HL-60 (cell line): ENCODE data around the gene BCL10.

ENCODE experiments used
- DNase-seq, 2 experiments: peaks; one replicate each; pipeline ENCODE4 v3.0.0-alpha.2; 2010 to 2020; ENCODE audit warnings: low read depth in 1 of 2, low spot score in 1 of 2
- H3K27ac ChIP-seq: fragments of 250-450 bp; sonication (Bioruptor Pico); replicated peaks from 2 replicates; pipeline ENCODE4 v1.5.1; 2020; ENCODE audit warnings: mild to moderate bottlenecking, moderate library complexity
- H3K27me3 ChIP-seq: fragments of 250-450 bp; sonication (Bioruptor Pico); 2 replicates; pipeline ENCODE4 v1.5.1; 2021; ENCODE audit warnings: mild to moderate bottlenecking, moderate library complexity; ENCODE audit not compliant: insufficient read depth, poor library complexity, severe bottlenecking
- H3K4me3 ChIP-seq: replicated peaks from 2 replicates; pipeline ENCODE4 v1.5.1; 2011; ENCODE audit warnings: mild to moderate bottlenecking, control low read depth, low read length; ENCODE audit not compliant: insufficient read depth
- CTCF ChIP-seq: IDR thresholded peaks from one replicate; pipeline ENCODE4 v1.5.1; 2011; ENCODE audit warnings: low read length, control low read depth, inconsistent platforms; ENCODE audit not compliant: insufficient read depth
- GABPA ChIP-seq: IDR thresholded peaks from 2 replicates; pipeline ENCODE4 v1.6.1; 2012; ENCODE audit warnings: low read depth
- POLR2AphosphoS5 ChIP-seq: IDR thresholded peaks from 2 replicates; pipeline ENCODE4 v1.6.1; 2012; ENCODE audit warnings: low read depth
- REST ChIP-seq: IDR thresholded peaks from 2 replicates; pipeline ENCODE4 v1.6.1; 2012; ENCODE audit warnings: low read depth; ENCODE audit not compliant: insufficient replicate concordance
- SPI1 ChIP-seq: IDR thresholded peaks from 2 replicates; pipeline ENCODE4 v1.6.1; 2012; ENCODE audit warnings: low read depth, mild to moderate bottlenecking, borderline replicate concordance

Gene BCL10

GRCh38 chr1:85297855-85298629, 21.6 kb upstream of the BCL10 start:
- no peak for DNase-seq
- Histone ChIP-seq H3K27me3 (no peaks in the 10 kb centered on the region), H3K4me3 (no peak overlapping the region), H3K27ac (no peak overlapping the region)
- TF ChIP-seq REST (no peak), GABPA (no peak), POLR2AphosphoS5 (no peak), CTCF (no peak)

- Histone ChIP-seq H3K4me3 (no peak overlapping the region), H3K27me3 (no peaks in the 10 kb centered on the region), H3K27ac (no peak overlapping the region)
- TF ChIP-seq POLR2AphosphoS5 (no peak), CTCF (no peak)
- no peak for DNase-seq
These were observed 21.1 kb upstream of the BCL10 start for GRCh38 chr1:85297538-85297854.

- H3K27me3 ChIP-seq = no peaks in the 10 kb centered on the region
- no peak for DNase-seq
- TF ChIP-seq SPI1 = no peak
- no peak for TF ChIP-seq REST
- TF ChIP-seq CTCF = no peak
- no peak overlapping the region for H3K27ac ChIP-seq
- no peak overlapping the region for H3K4me3 ChIP-seq
These were observed 20.5 kb upstream of the BCL10 start for GRCh38 chr1:85296980-85297379.

GRCh38 chr1:85295654-85296053, 19.2 kb upstream of the BCL10 start:
- Histone ChIP-seq H3K27ac (no peak overlapping the region), H3K4me3 (no peak overlapping the region), H3K27me3 (peaks cover 2% of the 10 kb centered on the region)
- no peak for TF ChIP-seq CTCF
- no peak for TF ChIP-seq REST
- DNase-seq = no peak
